ENCODE results near the gene RADIL.

Gene RADIL

GRCh38 chr7:4834601-4835397 lies 48.7 kb downstream of the RADIL start:
- H3K9me3 Mint-ChIP-seq: no peaks in the 10 kb centered on the region
- no peaks in the 10 kb centered on the region for H3K27me3 Mint-ChIP-seq (ENCODE audit: low read depth)
- no peak overlapping the region for H3K4me3 Mint-ChIP-seq
- no peak overlapping the region for H3K27ac Mint-ChIP-seq
- peaks cover 3% of the 10 kb centered on the region for H3K4me1 Mint-ChIP-seq (ENCODE audit: low read depth)
- no peaks in the 10 kb centered on the region for H3K36me3 Mint-ChIP-seq (ENCODE audit: low read depth)

- H3K9me3 Mint-ChIP-seq: no peaks in the 10 kb centered on the region
- no peak overlapping the region for H3K27ac Mint-ChIP-seq
- no peak overlapping the region for H3K4me3 Mint-ChIP-seq
- H3K36me3 Mint-ChIP-seq (ENCODE audit: low read depth): no peaks in the 10 kb centered on the region
- no peaks in the 10 kb centered on the region for H3K27me3 Mint-ChIP-seq (ENCODE audit: low read depth)
- H3K4me1 Mint-ChIP-seq (ENCODE audit: low read depth): peaks cover 3% of the 10 kb centered on the region
These were observed 49.6 kb downstream of the RADIL start for GRCh38 chr7:4833691-4834600.

DNA sequence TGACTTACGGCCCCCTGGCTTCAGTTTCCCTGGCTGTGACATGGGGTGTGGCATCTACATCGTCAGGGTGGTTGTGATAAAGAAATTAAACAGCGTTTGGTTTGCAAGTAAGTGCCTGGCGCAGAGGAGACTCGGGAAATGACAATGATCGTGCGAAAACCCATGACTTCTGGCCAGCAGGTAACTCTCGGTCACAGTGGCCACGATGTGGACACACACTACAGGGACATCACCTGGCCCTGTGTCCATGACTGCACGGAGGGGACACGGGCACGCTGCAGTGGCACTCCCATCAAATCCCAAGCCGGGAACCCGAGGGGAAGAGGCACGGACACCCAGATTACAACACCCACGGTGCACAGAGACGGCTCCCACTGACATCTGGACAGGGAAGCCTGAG lies 50.3 kb downstream of the RADIL start:
- H3K27ac Mint-ChIP-seq: no peak overlapping the region
- H3K9me3 Mint-ChIP-seq: no peaks in the 10 kb centered on the region
- no peak overlapping the region for H3K4me3 Mint-ChIP-seq
- no peaks in the 10 kb centered on the region for H3K36me3 Mint-ChIP-seq (ENCODE audit: low read depth)
- H3K4me1 Mint-ChIP-seq (ENCODE audit: low read depth): peaks cover 3% of the 10 kb centered on the region
- H3K27me3 Mint-ChIP-seq (ENCODE audit: low read depth): no peaks in the 10 kb centered on the region

- no peaks in the 10 kb centered on the region for H3K9me3 Mint-ChIP-seq
- peaks cover 3% of the 10 kb centered on the region for H3K4me1 Mint-ChIP-seq (ENCODE audit: low read depth)
- no peak overlapping the region for H3K27ac Mint-ChIP-seq
- H3K4me3 Mint-ChIP-seq: no peak overlapping the region
- no peaks in the 10 kb centered on the region for H3K27me3 Mint-ChIP-seq (ENCODE audit: low read depth)
- no peaks in the 10 kb centered on the region for H3K36me3 Mint-ChIP-seq (ENCODE audit: low read depth)
These were observed 50.8 kb downstream of the RADIL start for GRCh38 chr7:4832711-4833110.

DNA sequence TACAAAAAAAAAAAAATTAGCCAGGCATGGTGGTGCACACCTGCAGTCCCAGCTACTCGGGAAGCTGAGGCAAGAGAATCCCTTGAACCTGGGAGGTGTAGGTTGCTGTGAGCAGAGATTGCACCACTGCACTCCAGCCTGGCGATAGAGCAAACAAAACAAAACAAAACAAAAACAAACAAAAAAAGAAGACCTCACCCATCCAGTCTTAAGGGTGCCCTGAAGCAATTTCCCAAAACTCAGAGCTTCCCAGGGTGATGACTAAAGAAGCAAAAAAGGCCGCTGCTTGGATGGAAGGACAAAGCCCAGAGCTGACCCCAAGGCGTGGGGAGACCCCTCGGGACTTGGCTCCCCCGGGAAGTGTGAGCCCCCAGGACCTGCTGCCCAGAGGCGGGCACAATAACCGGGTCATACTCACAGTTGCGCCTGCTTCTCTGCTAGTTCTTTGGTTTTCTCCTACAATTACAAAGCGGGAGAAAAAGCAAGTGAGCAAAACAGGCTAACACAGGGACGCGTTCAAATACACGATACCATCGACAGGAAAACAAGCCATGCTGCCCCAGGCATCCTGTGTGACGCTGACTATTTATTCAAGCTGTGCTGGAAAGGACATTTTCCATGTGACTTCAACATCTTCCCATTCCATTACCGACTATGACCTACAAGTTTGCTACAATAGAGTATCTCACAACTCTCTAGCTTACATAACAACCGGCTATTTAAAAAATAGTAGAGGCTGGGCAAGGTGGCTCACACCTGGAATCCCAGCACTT lies 51.6 kb downstream of the RADIL start:
- Mint-ChIP-seq H3K4me3 (no peak overlapping the region), H3K9me3 (no peaks in the 10 kb centered on the region), H3K36me3 (ENCODE audit: low read depth) (no peaks in the 10 kb centered on the region), H3K27ac (no peak overlapping the region), H3K4me1 (ENCODE audit: low read depth) (peaks cover 3% of the 10 kb centered on the region), H3K27me3 (ENCODE audit: low read depth) (no peaks in the 10 kb centered on the region)

- H3K36me3 Mint-ChIP-seq (ENCODE audit: low read depth): no peaks in the 10 kb centered on the region
- H3K4me1 Mint-ChIP-seq (ENCODE audit: low read depth): peaks cover 3% of the 10 kb centered on the region
- H3K27ac Mint-ChIP-seq: no peak overlapping the region
- H3K4me3 Mint-ChIP-seq: no peak overlapping the region
- H3K9me3 Mint-ChIP-seq: no peaks in the 10 kb centered on the region
- H3K27me3 Mint-ChIP-seq (ENCODE audit: low read depth): no peaks in the 10 kb centered on the region
These were observed 53.3 kb downstream of the RADIL start for GRCh38 chr7:4830176-4830575.

DNA sequence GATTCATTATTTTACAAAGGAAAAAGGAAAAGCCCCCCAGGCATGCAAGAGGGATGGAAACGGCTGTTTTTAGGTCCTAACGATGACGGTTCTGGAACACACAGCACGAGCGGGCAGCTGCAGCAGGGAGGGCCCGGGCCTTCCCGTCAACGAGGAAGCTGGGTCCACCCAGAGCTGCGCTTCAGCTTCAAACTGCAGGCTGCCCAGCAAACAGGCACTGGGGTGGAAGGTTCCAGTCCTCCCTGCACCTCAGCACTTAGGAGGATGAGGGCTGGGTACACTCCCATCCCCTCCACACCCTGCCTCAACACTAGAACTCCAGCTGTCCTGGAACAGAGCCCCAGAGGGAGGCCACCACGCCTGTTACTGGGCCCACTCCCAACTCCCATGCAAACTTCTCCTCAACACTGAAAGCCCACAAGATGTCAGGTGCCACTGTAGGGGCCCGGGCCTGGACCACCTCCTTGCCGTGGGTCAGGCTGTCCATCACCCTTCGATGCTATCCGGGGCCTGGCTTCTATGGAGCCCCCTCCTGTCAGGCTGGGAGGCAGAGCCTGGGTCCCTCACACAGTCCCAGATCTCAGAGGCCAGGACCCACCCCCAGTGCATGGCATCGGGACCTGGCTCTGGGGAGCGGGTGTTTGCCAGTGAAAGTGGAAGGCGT lies 54.7 kb downstream of the RADIL start:
- Mint-ChIP-seq H3K27ac (no peak overlapping the region), H3K27me3 (ENCODE audit: low read depth) (no peaks in the 10 kb centered on the region), H3K4me1 (ENCODE audit: low read depth) (peaks cover 3% of the 10 kb centered on the region), H3K9me3 (no peaks in the 10 kb centered on the region), H3K4me3 (no peak overlapping the region), H3K36me3 (ENCODE audit: low read depth) (no peaks in the 10 kb centered on the region)

GRCh38 chr7:4825081-4825480 lies 58.4 kb downstream of the RADIL start:
- Mint-ChIP-seq H3K27ac (no peak overlapping the region), H3K4me3 (no peak overlapping the region), H3K36me3 (ENCODE audit: low read depth) (no peaks in the 10 kb centered on the region), H3K4me1 (ENCODE audit: low read depth) (peaks cover under 1% of the 10 kb centered on the region), H3K27me3 (ENCODE audit: low read depth) (no peaks in the 10 kb centered on the region), H3K9me3 (no peaks in the 10 kb centered on the region)

GRCh38 chr7:4824120-4824775 lies 59.3 kb downstream of the RADIL start:
- Mint-ChIP-seq H3K36me3 (ENCODE audit: low read depth) (no peaks in the 10 kb centered on the region), H3K9me3 (no peaks in the 10 kb centered on the region), H3K4me3 (no peak overlapping the region), H3K4me1 (ENCODE audit: low read depth) (no peaks in the 10 kb centered on the region), H3K27ac (no peak overlapping the region), H3K27me3 (ENCODE audit: low read depth) (no peaks in the 10 kb centered on the region)

- no peaks in the 10 kb centered on the region for H3K36me3 Mint-ChIP-seq (ENCODE audit: low read depth)
- H3K4me1 Mint-ChIP-seq (ENCODE audit: low read depth): no peaks in the 10 kb centered on the region
- H3K4me3 Mint-ChIP-seq: no peak overlapping the region
- H3K9me3 Mint-ChIP-seq: no peaks in the 10 kb centered on the region
- no peak overlapping the region for H3K27ac Mint-ChIP-seq
- H3K27me3 Mint-ChIP-seq (ENCODE audit: low read depth): no peaks in the 10 kb centered on the region
These were observed 59.9 kb downstream of the RADIL start for GRCh38 chr7:4823441-4824119.

- Mint-ChIP-seq H3K9me3 (no peaks in the 10 kb centered on the region), H3K27ac (no peak overlapping the region), H3K36me3 (ENCODE audit: low read depth) (no peaks in the 10 kb centered on the region), H3K27me3 (ENCODE audit: low read depth) (no peaks in the 10 kb centered on the region), H3K4me1 (ENCODE audit: low read depth) (no peaks in the 10 kb centered on the region), H3K4me3 (no peak overlapping the region)
These were observed 60.8 kb downstream of the RADIL start for GRCh38 chr7:4822677-4823076.

DNA sequence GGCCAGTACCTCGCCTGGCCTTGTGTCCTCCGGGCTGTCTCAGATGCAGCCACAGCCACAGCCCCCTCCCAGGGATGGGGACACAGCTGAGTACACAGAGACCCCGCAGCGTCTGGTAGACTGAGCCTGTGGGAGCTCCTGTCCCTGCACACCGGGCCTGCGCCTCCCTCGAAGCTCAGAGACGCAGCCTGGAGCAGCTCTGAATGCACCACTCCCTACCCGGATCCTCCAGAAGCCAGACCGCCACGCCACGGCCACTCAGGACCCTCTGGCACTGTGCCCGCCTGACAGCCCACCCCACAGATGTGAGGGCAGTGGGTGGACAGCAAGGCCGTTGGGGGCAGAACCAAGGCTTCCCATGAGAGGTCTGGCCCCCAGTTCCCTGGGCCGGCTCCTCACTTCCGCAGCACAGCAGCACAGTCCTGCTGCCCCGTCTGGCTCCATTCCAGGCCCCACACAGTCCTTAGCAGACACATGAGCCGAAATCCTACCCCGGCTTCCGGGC lies 62.5 kb downstream of the RADIL start:
- Mint-ChIP-seq H3K36me3 (ENCODE audit: low read depth) (no peaks in the 10 kb centered on the region), H3K4me1 (ENCODE audit: low read depth) (no peaks in the 10 kb centered on the region), H3K9me3 (no peaks in the 10 kb centered on the region), H3K27ac (no peak overlapping the region), H3K4me3 (no peak overlapping the region), H3K27me3 (ENCODE audit: low read depth) (no peaks in the 10 kb centered on the region)

- H3K27ac Mint-ChIP-seq: no peak overlapping the region
- H3K4me3 Mint-ChIP-seq: no peak overlapping the region
- H3K27me3 Mint-ChIP-seq (ENCODE audit: low read depth): no peaks in the 10 kb centered on the region
- no peaks in the 10 kb centered on the region for H3K4me1 Mint-ChIP-seq (ENCODE audit: low read depth)
- no peaks in the 10 kb centered on the region for H3K36me3 Mint-ChIP-seq (ENCODE audit: low read depth)
- no peaks in the 10 kb centered on the region for H3K9me3 Mint-ChIP-seq
These were observed 63.0 kb downstream of the RADIL start for GRCh38 chr7:4820405-4820966.

All from T-helper 1 cell treated with Interleukin-12 subunit alpha and Interleukin-12 subunit beta and Interleukin-4 antibody, amounts not matched to agents 30 μg/mL and 1 μg/mL, for 36 hours (primary cell).